Fibroblast of upper back skin (primary cell): ENCODE results near the gene KCTD2.
"Not testable (repeated sequence)": the region's sequence is repeated elsewhere in the genome, so short reads cannot be mapped to it uniquely, and the experiment has no call there.

Source experiments
- DNase-seq: peaks from one replicate; pipeline ENCODE4 v3.0.0-alpha.2; 2013

Gene KCTD2, protein sequence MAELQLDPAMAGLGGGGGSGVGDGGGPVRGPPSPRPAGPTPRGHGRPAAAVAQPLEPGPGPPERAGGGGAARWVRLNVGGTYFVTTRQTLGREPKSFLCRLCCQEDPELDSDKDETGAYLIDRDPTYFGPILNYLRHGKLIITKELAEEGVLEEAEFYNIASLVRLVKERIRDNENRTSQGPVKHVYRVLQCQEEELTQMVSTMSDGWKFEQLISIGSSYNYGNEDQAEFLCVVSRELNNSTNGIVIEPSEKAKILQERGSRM

GRCh38 chr17:75046407-75047289 is at the start of gene KCTD2, which contains the start of gene ATP5PD:
Gene KCTD2 (plus strand): TSS chr17:75047225. CDS start chr17:75047251, 26 bp downstream.
Gene ATP5PD (minus strand): TSS chr17:75046969. CDS start chr17:75042650, 4,319 bp downstream.
- peak; percentile 96 for DNase-seq

- no peak for DNase-seq
Measured at GRCh38 chr17:74998783-74999182, 48.2 kb upstream of the KCTD2 start.

- DNase-seq, result no peak
Measured at GRCh38 chr17:74999523-74999922, 47.5 kb upstream of the KCTD2 start.

- DNase-seq, result no peak
Measured at GRCh38 chr17:75001915-75002843, 44.8 kb upstream of the KCTD2 start.

- DNase-seq, result no peak
Measured at GRCh38 chr17:75003070-75003956, 43.7 kb upstream of the KCTD2 start.

DNA sequence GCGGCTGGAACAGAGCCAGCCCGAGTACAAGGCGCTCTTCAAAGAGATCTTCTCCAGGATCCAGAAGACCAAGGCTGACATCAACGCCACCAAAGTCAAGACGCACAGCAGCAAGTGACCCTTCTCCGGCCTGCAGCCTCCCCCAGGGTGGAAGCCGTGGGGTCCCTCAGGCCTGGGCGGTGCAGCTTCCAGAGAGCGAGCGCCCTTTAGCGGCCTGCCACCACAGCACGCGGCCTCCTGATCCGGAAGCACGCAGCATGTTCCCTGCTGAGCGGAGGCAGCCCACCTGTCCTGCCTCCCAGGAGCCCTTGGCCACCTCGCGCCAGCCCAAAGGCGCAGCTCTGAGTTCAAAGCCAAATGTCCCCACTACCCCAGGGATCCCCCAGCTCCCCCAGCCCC is 43.1 kb upstream of the KCTD2 start:
- no peak for DNase-seq

DNA sequence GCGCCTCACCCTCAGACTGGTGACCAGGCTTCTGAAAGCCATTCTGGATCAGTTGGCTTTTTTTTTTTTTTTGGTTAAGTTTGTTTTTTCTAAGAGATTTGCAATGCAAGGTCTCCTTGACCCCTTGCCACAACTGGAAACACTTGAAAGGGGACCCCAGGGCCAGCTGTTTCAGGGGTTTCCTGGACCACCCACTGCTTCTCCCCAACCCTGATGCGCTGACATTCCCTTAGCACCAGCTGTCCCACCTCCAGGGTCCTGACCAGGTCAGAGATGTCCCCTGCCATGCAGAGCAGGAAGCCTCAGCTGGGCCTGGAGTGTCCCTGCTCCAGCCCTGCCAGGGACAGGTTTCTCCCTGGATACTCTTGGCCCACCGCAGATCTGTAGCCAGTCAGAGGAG is 42.7 kb upstream of the KCTD2 start:
- no peak for DNase-seq

DNA sequence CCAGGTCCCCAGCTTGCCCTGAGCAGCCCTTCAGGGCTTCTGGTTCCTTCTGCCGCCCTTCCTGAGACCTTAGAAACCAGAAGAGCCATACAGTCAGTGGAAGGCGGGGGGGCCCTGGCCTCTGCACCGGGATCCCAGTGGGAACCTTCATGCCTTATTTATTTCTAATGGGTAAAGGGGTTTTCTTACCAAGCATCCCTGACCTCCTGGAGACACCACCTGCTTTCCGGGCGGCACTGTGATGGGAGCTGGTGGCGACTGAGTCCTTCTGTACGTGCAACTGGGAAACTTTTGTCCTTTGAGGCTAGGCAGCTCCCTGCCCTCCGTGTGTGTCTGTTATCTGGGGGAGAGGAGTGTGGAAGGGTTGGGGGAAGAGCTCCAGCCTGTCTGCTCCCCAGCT is 41.7 kb upstream of the KCTD2 start:
- no peak for DNase-seq

- DNase-seq, result not testable (repeated sequence)
Measured at GRCh38 chr17:75006084-75006483, 40.9 kb upstream of the KCTD2 start.

- no peak for DNase-seq
Measured at GRCh38 chr17:75006653-75007052, 40.4 kb upstream of the KCTD2 start.

DNA sequence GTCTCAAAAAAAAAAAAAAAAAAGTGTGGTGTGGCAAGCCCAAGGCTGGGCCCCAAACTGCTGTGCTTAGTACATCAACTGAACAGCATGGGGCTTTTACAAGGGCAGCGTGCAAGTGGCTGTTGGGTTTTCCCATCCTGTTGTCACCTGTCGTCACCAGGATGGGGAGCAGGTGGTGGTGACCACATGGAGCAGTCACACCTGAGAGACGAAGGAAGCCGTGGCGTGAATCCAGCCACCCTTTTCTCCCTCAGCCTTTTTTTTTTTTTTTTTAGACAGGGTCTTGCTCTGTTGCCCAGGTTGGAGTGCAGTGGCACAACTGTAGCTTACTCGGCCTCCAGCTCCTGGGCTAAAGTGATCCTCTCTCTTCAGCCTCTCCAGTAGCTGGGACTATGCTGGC is 38.7 kb upstream of the KCTD2 start:
- no peak for DNase-seq

GRCh38 chr17:75009139-75009724 is 37.8 kb upstream of the KCTD2 start:
- DNase-seq, result no peak

- DNase-seq, result no peak
Measured at GRCh38 chr17:75010683-75011400, 36.2 kb upstream of the KCTD2 start.

- DNase-seq, result peak; percentile 70
Measured at GRCh38 chr17:75011401-75012095, 35.5 kb upstream of the KCTD2 start.

- no peak for DNase-seq
Measured at GRCh38 chr17:75012096-75012345, 35.0 kb upstream of the KCTD2 start.

DNA sequence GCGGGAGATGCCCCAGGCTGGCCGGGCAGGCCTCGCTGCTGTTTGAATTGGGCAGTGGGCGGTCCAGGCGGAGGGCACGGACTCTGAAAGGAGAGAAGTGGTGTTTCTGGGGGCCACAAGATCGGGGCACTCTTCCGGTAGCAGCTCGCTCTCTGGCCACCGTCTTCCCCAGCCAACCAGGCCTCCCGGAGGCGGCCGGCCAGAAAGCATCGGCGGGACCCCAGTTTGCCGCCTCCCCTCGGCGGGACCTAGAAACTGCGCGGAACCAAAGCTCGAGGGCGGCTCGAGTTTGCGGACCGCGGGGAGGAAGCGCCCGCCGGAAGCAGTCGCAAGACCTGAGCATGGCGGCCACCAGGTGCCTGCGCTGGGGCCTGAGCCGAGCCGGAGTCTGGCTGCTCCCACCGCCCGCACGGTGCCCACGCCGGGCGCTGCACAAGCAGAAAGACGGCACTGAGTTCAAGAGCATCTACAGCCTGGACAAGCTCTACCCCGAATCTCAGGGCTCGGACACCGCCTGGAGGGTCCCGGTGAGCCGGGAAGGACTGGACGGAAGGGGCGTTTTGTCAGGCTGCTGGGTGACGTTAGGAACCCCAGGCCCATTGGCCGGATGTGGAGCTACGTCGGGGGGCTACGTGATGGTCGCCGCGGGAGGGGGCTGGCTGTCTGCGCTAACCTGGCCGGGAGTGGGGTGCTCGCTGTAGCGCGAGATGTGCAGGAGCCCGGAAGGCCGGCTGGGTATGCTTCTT is 34.5 kb upstream of the KCTD2 start, which contains the start of gene MRPL58:
TSS of gene MRPL58 (plus strand) at position 325 of the 746 bp plus-strand sequence. CDS start at position 342, 17 bp downstream.
- peak; percentile 87 for DNase-seq

- DNase-seq, result no peak
Measured at GRCh38 chr17:75013092-75013559, 33.9 kb upstream of the KCTD2 start.

DNA sequence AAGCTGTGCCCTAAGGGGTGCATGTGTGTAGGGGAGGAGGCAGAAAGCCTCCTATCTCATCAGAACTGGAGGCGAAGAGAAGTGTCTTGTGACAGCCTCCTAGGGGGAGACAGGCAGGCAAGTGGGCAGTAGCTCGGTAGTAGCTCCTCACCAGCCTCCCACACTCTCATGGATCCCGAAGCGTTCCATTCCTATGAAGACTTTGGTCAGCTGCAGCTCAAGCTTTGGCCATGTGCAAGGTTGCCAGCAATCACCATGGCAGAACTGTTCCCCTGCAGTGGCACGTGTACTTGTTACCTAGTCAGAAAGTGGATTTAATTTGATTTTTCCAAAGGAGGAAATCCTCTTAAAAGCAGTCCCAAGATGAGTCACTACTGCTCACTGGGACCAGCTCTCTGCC is 27.9 kb upstream of the KCTD2 start:
- DNase-seq, result no peak

DNA sequence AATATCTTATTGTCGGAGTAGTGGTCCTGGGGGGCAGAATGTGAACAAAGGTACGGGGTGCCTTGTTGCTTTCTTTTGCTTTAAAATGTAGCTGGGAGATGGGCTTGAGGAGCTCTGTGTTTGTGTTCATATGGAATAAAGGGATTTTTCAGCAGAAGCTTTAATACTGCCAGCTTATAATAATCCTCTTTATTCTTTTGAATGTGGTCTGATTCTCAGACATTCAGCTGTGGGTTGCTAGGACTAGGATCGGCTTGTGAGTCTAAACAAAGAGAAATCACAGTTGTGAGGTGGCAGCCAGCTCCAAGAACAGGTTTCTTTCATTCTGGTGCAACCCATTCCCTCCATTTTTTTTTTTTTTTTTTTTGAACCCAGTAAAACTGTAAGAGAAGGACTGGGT is 27.3 kb upstream of the KCTD2 start:
- DNase-seq, result no peak
